NCI-H187 treated with DMSO at 0.1 percent for 48 hours (cell line): ENCODE data around the gene FKBP8.

Experiments used
- DNase-seq: peaks from one replicate; lab custom pipeline; 2025; lab: John Stamatoyannopoulos, UW

Gene FKBP8

DNA sequence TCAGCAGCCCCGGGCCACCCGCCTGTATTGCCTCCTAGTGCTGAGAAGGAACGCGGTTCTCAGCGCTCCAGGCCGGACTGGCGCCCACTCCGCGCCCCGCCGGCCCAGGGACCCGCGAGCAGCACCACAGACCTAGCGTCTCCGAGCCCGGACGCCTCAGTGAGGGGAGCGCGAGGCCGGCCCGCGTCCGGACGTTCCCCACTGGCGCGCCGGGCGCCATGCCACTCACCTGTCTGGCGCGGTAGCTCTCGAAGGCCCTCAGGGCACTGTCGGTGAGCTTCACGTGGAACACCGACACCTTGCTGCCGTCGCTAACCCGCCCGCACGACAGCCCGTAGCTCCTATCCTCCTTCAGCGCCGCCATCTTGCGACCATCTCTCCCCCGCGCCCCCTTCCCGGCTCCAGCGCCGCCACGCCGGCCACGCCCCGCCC, 21.7 kb downstream of the FKBP8 start, which contains the start of gene ELL:
TSS of gene ELL (minus strand) at position 379 of the 432 bp plus-strand sequence. CDS start at position 364, 15 bp downstream.
- no peak for DNase-seq

DNA sequence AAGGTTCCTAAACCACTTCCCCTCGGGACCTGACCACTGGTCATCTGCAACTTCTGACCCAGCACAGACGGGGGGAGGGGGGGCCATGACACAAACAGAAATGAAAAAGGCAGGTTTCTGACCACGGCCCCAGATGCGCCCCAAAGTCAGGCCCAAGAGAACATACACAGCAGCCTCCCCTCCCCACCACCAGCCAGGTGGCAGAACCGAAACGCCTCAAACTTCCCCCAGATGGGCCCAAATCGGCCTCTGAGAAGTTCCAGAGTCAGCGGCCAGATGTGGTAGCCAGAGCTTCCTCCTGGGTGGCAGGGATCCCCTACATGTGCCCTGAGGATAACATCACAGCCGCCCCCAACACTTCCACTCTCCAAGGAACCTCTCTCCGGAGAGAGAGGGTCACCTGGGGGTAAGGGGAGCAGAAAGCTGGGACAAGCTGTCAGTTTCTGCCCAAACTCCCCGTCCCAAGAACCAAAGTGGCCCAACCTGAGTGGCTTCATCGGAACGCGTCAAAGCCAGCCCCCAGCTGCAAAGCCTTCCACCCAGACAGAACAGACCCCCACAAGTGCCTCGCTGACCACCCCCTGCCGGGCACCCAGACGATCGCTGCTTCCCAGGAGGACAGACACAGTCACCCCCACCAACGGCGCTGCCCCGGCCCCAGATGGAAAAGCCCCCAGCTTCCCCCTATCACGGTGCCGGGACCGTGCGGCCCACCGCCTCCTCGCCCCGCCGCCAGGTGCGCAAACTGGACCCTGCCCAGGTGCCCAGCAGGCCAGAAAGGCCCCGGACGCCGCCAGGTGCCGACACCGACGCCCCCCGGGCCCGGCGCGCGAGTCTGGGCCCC, 22.3 kb downstream of the FKBP8 start:
- DNase-seq = no peak

DNA sequence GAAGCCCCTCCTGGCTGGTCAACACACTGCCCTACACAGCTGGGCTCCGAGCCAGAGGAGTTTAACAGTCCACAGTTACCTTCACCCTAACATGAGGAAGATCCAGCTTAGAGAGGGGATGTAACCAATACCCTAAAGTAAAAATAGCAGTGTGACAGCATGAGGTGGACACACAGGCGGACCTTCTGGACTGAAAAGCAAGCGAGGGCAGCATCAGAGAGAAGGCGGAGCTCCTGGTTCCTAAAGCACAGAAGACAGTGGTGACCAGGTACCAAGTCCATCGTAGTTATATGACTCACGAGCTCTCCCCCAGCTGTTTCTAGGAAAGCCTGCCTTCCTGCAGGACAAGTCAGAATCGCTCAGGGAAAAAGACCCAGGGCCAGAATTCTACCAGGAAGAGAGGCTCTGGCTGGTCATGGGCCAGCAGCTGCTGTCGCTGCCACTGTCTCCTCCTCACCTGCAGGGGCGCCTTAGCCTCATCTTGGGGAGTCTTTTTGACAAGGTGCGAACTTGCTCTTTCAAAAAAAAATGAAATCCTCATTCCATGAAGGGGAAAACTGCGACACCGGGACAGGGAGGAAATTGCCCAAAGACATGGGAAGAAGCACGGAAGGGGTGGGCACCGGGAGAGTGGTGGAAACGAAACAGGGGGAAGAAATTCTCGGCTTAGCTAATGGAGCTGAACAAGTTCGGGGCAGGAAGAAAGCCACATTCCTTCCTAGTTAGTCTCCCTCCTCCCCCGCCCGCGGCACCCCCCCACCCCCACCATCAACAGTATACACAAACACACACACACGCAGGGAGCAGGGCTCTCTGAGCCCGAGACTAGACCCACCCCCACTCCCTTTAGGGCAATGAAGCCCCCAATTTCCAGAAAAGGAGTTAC, 23.2 kb downstream of the FKBP8 start:
- no peak for DNase-seq

DNA sequence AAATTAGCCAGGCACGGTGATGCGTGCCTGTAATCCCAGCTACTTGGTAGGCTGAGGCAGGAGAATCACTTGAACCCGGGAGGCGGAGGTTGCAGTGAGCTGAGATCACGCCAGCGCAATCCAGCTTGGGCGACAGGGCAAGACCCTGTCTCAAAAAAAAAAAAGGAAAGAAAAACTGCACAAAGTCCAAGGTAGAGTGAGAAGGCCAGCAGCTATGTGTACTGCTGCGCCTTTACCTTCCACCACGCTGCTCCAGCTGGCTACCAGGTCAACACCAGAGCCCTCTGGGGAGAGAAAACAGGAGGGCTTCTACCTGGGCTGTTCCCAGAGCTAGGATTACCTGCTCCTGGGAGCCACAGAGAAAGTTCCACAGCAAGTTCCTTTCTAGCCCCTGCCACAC, 24.7 kb downstream of the FKBP8 start:
- DNase-seq = no peak

DNA sequence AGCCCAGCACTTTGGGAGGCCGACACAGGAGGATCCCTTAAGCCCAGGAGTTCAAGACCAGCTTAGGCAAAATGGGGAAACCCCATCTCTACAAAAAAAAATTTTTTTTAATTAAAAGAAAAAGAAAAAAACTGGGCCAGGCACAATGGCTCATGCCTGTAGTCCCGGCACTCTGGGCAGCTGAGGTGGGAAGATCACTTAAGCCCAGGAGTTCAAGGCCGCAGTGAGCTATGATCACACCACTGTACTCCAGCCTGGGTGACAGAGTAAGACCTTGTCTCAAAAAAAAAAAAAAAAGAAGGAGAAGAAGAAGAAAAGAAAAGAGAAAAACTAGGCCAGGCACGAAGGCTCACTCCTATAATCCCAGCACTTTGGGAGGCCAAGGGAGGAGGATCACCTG, 25.8 kb downstream of the FKBP8 start:
- DNase-seq = no peak

DNA sequence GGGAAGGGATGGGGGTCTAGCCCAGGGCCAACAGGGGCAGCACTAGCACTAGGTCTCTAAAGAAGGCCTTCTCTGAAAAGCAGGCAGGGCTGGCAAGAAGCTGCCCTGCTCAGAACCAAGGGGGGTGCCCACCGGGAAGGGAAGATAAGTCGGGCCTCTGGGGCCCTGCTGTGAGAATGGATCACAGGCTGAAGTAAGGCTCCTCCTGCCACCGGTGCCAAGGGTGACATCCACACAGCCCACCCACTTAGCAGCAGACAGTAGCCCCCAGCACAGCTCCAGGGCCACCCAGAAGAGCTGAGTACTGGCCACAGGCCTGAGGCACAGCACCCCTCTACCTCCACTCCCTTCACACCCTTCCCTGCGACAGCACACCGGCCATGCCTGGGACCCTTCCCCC, 27.4 kb downstream of the FKBP8 start:
- DNase-seq = no peak

DNA sequence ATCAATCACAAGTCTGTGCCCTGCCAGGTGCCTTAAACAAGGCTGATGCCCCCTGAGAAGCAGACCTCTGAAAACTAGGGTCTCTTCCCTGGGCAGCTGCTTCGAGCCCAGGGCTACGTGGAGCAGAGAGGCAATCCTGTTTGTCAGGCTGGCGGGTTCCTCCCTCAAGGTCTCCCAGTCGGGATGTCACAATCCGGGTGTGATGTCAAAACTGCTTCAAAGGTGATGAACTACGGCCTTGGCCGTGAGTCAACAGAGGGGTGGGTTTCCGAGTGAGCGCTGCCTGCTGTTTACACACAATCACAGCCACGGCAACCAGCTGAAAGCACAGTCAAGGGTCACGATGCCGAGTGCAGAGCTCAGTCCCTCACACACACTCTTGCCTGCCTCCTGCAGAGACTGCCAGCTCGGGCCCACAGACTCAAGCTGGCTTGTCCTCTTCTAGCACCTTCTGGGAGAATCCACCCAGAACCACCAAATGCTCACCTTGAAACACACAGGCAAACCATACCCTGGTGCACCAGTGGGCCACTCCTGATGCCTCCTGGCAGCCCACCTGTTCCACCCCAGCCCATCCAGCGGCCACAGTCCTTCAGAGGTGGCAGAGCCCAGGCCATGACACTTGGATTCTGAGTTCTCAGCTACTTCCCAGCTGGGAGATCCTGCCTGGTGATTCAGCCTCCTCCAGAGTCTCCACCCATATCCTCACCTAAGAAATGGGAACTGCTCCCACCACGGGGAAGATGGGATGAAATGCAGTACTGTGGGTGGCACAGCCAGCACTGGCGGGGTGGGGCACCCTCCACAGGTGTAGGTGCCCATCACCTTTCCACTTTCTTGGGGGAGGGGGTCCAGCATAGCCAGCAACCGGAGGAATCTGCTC, 28.3 kb downstream of the FKBP8 start:
- DNase-seq = no peak

DNA sequence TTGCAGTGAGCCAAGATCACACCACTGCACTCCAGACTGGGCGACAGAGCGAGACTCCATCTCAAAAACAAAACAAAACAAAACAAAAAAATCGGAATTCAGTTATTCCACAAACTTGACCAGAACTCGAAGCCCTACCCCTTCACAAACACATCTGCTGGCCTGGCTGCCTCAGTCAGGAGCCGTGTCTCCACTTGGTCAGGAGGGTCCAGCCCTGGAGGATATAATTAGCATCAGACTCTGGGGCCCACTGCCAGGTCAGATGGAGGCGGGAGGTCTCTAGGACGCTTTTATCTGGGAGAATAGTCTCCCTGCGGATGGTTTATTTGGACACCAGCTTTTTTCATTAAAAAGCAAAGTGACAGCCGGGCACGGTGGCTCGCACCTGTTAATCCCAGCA, 29.5 kb downstream of the FKBP8 start:
- no peak for DNase-seq

DNA sequence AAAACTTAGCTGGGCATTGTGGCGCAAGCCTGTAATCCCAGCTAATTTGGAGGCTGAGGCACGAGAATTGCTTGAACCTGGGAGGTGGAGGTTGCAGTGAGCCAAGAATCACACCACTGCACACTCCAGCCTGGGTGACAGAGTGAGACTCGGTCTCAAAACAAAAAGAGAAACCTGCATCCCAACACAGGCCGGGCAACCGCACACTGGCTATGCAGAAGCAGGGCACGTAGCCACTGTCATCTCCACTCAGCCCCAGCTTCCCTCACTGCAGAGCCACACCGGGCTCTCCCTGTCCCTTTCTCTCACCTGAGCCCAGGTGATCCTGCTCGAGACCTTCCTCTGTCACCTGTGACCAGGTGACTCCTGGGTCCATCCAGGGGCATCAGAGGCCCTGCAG, 33.2 kb downstream of the FKBP8 start:
- DNase-seq = no peak

DNA sequence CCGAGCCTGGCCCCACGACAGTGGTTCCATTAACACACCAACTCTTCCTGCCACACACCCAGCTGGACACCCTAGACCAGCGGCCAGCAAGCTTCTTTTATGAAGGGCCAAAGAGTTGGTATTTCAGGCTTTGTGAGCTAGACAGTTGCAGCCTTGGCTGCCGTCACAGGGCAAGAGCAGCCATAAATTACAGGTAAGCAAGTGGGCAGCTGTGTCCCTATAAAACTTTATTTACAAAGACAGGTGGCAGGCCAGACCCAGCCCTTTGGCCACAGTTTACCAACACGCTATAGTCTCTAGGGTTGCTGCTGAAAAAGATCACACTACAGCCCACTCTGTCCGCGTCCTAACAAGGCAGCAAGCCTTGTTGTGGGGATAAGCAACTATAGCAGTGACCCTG, 34.8 kb downstream of the FKBP8 start:
- DNase-seq = no peak

DNA sequence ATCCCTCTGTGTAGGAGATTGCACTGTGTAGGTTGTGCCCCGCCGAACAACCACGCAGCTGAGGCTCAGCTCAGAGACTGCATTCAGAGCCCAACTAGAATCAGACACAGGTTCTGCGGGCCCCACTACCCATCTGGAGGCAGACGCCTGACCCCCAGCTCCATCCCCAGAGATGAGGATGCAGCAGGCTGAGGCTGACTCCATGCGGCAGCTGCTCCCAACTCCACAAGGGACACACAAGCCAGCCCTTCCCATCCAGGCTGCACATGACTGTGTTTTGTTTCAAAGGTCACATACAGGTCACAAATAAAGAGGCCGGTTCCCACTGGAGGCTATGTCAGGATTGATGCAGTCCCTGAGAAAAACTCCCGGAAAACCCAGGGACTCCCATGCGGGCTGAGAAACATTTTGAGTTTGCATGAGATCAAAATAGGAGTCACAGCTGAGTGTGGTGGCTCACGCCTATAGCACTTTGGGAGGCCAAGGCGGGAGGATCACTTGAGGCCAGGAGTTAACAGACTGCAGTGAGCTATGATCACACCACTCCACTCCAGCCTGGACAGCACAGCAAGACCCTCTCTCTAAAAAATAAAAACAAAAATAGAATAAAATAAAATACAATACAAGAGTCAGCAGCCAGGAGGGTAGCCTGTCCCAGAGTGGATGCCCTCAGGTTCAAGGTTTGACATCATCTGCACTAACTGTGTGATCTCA, 35.5 kb downstream of the FKBP8 start:
- no peak for DNase-seq

DNA sequence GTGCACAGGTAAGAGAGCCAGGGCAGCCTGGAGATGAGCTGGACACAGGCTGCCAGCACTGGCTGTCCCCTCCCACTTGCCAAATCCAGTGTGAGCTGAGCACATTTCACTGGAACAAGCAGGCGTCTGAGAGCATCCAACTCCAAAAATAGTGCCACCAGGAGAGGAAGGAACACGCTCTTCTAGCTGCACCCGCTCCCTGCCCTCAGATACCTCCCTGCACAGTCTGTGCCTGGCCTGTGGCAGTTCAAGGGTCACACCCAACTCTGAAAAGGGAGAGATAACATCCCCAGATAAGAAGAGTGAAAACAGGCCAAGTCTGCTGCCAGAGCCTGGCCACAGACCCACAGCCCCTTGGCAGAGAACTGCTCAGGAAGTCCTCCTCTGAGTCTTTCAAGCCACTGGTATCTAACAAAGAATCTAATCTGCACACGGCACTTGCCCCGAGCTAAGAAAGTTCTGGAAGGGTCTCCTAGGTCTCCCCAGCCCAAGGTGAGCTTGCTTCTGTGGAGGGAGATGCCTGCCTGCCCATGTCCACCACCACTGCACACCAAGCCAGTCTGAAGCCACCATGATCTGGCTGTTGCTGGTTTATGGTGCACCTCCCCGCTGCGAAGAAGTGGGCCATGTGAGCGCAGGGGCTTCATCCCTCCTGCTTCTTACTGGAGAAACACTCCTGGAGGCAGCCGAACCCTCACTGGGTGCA, 36.2 kb downstream of the FKBP8 start:
- DNase-seq = no peak

DNA sequence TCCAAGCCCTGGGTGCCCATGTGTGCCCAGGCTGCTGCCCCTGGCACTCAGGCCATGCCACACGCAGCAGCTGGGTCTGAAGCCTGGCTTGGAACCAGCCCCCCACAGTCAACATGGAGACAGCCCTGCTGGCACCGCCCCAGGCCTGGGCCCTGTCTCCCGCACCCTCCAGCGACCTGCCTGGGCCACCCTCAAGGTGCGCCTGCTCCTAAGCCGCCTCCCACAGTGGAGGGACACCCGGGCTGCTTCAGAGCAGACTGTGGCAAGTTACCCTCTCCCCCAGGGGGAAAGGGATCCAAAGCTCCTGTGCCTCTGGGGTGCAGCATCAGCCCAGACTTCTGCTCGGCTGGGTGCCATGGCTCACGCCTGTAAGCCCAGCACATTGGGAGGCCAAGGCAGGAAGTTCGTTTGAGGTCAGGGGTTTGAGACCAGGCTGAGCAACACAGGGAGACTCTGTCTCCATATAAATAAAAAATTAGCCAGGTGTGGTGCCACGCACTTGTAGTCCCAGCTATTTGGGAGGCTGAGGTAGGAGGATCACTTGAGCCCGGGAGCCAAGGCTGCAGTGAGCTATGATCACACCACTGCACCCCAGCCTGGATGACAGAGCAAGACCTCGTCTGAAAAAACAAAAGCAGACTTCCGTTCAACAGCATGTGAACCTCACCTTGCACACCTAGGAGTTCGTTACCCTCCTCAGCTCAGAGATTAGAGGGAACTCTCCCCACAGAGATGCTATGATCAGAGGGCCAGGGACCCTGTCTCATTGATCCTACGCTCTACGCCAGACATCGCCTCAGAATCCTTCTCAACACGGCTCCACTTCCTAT, 37.1 kb downstream of the FKBP8 start:
- no peak for DNase-seq

DNA sequence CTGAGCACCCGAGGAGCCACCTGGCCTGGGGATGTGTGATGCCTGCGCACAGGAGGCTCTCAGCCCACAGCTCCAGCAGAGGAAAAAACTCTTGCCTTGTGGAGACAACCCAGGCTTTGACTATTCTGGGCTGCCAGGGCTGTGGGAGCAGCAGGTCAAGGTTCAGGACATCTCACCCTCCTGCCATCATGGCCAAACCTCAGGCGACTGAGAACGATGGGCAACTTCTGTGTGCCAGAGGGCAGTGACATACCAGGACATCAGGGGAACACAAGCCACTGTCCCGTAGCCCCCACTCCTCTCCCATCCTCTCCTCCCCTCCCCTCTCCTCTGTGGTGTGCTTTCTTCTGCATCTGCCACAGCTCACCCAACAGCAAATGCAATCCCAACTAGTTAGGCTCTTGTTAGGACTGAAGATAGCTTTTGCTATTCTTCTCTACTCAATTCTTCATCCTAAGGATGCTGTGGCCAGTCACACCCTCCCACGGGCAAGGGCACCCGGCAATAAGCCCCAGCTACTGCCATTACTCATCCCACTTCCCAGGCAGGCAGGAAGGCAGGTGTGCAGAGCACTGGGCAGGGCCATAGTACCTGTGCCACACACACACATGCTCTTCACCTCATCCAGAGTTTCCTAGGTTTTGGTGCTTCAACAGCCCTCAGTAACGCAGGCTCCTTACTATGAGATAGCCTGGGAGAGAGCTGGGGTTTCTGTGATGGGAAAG, 38.3 kb downstream of the FKBP8 start:
- DNase-seq = no peak

DNA sequence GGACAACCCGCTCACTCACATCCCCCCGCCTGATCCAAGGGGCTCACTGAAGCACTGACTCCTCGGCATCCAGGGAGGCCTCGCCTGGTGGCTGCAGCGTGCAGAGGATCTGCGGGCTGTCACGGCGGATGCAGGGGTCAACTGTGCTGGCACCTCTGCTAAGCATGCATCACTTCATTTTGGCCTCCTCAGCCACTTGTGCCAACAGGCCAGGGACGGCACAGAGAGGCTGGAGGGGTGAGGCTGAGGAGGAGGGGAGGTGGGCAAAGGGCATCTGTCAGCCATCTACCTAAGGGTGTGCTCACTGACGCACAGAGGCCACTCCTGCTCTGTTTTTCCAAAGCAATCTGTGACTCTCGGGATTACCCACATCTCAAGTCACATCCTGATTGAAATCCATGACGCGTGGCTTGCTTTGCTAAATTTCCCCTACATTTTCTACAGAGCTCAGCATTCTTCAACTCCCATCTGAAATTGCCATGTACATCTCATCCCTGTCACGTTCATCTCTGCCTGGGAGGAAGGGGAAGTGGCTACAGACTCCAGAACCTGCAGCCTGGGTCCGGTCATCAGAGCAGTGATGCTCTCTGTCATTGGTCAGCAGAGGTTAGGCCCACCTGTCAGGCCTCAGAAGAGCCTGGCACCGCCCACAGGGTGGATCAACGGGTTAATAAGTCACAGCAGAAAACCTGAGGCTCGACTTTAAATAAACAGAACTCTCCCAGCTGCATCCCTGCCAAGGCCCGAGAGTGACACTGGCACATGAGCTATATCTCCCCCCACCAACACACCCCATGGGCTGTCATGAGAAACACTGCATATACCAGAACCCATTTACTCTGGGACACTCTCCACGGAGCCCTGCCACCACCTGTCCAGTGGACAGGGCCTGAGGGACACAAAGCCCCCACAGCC, 39.1 kb downstream of the FKBP8 start:
- DNase-seq = no peak

DNA sequence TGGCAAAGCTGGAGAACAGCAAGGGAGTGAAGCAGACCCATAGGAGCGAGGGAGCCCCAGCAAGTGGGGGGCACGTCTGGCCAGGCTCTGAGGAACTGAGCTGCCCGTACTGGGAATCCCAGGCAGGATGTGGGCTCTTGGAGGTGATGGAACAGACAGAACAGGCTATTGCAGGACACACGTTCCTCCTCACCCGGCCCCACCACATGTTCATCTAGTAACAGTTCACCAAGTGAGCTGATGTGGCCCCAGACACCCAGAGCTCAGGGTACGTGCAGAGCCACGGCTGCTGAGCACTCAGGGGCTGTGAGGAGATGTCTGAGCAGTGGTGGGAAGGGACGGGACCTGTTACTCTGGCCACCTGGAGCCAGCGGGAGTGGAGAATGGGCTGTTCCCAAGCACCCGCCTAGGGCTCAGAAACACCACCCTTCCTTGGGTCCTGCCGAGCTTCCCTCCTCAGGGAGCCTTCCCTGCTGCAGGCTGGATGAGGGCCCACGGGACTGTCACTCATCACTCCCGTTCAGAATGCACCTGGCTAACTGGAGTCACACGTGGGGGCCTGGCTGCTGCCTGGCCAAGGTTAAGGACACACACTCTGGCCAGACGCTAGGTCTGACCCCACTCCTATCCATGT, 39.9 kb downstream of the FKBP8 start:
- DNase-seq = no peak

DNA sequence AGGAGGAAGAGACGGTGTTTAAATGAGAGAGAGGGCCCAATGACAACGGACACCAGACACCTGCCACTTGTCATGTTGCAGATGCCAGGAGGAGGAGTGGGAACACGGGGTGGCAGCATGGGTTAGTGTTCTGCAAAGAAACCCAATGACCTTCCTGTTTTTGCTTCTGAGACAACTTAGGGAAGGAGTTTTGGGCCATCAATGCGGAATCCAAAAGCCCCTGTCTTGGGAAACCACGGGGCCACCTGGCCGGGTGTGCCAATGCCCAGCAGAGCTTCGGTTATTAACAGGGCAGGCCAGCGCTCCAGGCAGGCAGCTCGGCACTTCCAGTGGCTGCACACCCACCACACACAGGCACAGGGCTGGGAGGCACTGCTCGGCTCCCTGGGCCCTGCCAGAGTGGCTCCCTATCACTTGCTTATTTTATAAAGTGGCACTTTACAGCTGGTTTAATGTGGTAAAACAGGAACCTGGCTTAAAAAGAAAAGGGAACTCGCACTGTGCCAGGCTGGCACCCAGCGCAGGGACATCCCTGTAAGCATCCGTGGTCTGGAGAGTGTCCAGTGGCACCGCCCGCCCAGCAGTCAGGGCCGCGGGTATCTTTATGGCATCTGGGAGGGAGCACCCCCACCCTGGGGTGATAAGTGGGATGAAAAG, 40.6 kb downstream of the FKBP8 start:
- no peak for DNase-seq
